Transverse colon (tissue), 4 donors: ENCODE data around the gene CLDN14.

Experiments
- POLR2AphosphoS5 ChIP-seq, 3 donors: sonication (generic); formaldehyde crosslinking; IDR thresholded peaks; one replicate each; pipeline ENCODE4 v1.6.1; 2016; ENCODE audit warnings: antibody characterized with exemption in 3 of 3
- TF ChIP-seq, protein P1 (sequence below), 5 experiments: fragments of 200-600 bp in 3 of 5; fragments of 450-650 bp in 2 of 5; sonication (generic) in 3 of 5; IDR thresholded peaks; 1 replicate in 2 of 5; 2 replicates in 3 of 5; pipeline ENCODE4 v1.5.1; 2016 to 2017; ENCODE audit warnings: antibody characterized with exemption in 5 of 5, inconsistent platforms in 3 of 5, mild to moderate bottlenecking in 2 of 5, moderate library complexity in 1 of 5

DNA sequence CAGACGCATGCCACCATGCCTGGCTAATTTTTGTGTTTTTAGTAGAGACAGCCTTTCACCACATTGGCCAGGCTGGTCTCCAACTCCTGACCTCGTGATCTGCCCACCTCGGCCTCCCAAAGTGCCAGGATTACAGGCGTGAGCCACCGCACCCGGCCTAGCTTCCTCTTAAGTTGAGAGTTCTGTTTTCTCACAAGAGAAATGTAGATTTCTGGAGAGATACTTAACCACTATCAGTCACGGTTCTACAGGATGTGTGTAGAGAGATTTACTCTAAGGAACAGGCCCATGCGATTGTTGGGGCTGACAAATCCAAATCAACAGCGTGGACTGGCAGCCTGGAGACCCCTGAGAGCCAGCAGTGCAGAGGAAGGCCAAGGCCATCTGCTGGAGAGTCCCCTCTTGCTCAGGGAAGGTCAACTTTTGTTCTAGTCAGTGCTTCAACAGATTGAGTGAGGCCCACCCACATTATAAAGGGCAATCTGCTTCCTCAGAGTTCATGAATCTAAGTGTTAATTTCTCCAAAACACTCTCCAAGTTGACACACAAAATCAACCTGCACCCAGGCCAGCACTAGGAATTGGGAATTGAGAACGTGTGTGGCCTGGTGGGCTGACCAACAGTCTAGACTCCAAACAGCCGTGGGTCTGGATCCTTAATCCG is 56.0 kb downstream of the CLDN14 start:
- TF ChIP-seq POLR2AphosphoS5 (IDR thresholded peaks at IDR 0.05): no peak
- TF ChIP-seq, protein P1, sequence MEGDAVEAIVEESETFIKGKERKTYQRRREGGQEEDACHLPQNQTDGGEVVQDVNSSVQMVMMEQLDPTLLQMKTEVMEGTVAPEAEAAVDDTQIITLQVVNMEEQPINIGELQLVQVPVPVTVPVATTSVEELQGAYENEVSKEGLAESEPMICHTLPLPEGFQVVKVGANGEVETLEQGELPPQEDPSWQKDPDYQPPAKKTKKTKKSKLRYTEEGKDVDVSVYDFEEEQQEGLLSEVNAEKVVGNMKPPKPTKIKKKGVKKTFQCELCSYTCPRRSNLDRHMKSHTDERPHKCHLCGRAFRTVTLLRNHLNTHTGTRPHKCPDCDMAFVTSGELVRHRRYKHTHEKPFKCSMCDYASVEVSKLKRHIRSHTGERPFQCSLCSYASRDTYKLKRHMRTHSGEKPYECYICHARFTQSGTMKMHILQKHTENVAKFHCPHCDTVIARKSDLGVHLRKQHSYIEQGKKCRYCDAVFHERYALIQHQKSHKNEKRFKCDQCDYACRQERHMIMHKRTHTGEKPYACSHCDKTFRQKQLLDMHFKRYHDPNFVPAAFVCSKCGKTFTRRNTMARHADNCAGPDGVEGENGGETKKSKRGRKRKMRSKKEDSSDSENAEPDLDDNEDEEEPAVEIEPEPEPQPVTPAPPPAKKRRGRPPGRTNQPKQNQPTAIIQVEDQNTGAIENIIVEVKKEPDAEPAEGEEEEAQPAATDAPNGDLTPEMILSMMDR (IDR thresholded peaks at IDR 0.05): no peak
